Activated CD4-positive, alpha-beta T cell treated with anti-CD3 and anti-CD28 coated beads for 4 hours (primary cell): ENCODE measurements around the gene WDR5.

Experiments used
- DNase-seq, 2 donors: peaks; one replicate each; pipeline ENCODE4 v3.0.0-alpha.2; 2020

Gene WDR5

GRCh38 chr9:134189470-134190231, 53.8 kb downstream of the WDR5 start:
- no peak for DNase-seq

GRCh38 chr9:134190232-134191121, 54.6 kb downstream of the WDR5 start:
- DNase-seq: no peak

- no peak for DNase-seq
Measured at GRCh38 chr9:134191455-134192209, 55.8 kb downstream of the WDR5 start.

GRCh38 chr9:134192311-134192950, 56.5 kb downstream of the WDR5 start:
- DNase-seq: no peak

GRCh38 chr9:134192951-134193731, 57.3 kb downstream of the WDR5 start:
- DNase-seq: no peak

- no peak for DNase-seq
Measured at GRCh38 chr9:134193912-134194535, 58.1 kb downstream of the WDR5 start.

GRCh38 chr9:134195558-134195957, 59.7 kb downstream of the WDR5 start:
- DNase-seq: no peak

GRCh38 chr9:134196911-134197310, 61.0 kb downstream of the WDR5 start:
- DNase-seq: no peak

GRCh38 chr9:134198791-134199190, 62.9 kb downstream of the WDR5 start:
- no peak for DNase-seq

- no peak for DNase-seq
Measured at GRCh38 chr9:134200730-134201129, 64.8 kb downstream of the WDR5 start.

- no peak for DNase-seq
Measured at GRCh38 chr9:134203224-134203623, 67.3 kb downstream of the WDR5 start.

- no peak for DNase-seq
Measured at GRCh38 chr9:134204041-134204440, 68.2 kb downstream of the WDR5 start.

- no peak for DNase-seq
Measured at GRCh38 chr9:134204991-134205578, 69.2 kb downstream of the WDR5 start.

- no peak for DNase-seq
Measured at GRCh38 chr9:134205672-134206310, 69.9 kb downstream of the WDR5 start.

- no peak for DNase-seq
Measured at GRCh38 chr9:134206311-134207300, 70.7 kb downstream of the WDR5 start.

- no peak for DNase-seq
Measured at GRCh38 chr9:134208310-134208841, 72.5 kb downstream of the WDR5 start.

GRCh38 chr9:134208981-134209725, 73.3 kb downstream of the WDR5 start:
- DNase-seq: no peak
